Transverse colon (tissue), 3 donors: ENCODE measurements around the gene FADS6.

Source experiments
- CTCF ChIP-seq, 5 experiments: fragments of 200-600 bp in 3 of 5; fragments of 450-650 bp in 2 of 5; sonication (generic) in 3 of 5; IDR thresholded peaks; 1 replicate in 2 of 5; 2 replicates in 3 of 5; pipeline ENCODE4 v1.5.1; 2016 to 2017; ENCODE audit warnings: antibody characterized with exemption in 5 of 5, inconsistent platforms in 3 of 5, mild to moderate bottlenecking in 2 of 5, moderate library complexity in 1 of 5
- POLR2A ChIP-seq: fragments of 450-650 bp; IDR thresholded peaks from one replicate; pipeline ENCODE4 v1.6.1; 2016; ENCODE audit warnings: antibody characterized with exemption, mild to moderate bottlenecking, moderate library complexity

GRCh38 chr17:74937064-74938051 is 43.9 kb upstream of the FADS6 start:
- TF ChIP-seq CTCF (IDR thresholded peaks at IDR 0.05) = no peak
- TF ChIP-seq POLR2A = no peak
